ENCODE data around the gene ACADM. TPM values are rescaled to one million over a fixed set of nuclear protein-coding genes. Genes with fewer than 3 reads are reported as not detected.

Gene ACADM
- total and polyA plus RNA-seq, 2 experiments from 2014 or later, result 37.7 to 52.8 TPM

GRCh38 chr1:75785983-75786853 is 61.7 kb downstream of the ACADM start, which contains the start of gene RABGGTB:
TSS of gene RABGGTB (plus strand) at chr1:75786256. CDS start at chr1:75786272, 16 bp downstream.
- Mint-ChIP-seq H3K27me3 (ENCODE audit: insufficient read depth, low read depth, poor library complexity) (peaks cover 4% of the 10 kb centered on the region), H3K4me1 (peaks cover 30% of the 10 kb centered on the region), H3K9me3 (no peaks in the 10 kb centered on the region), H3K36me3 (ENCODE audit: low read depth) (peaks cover 52% of the 10 kb centered on the region), H3K27ac (peak within 1 kb of the TSS; percentile 99), H3K4me3 (peak within 1 kb of the TSS; percentile 94)
- peaks cover 19% of the 10 kb centered on the region for H3F3A ChIP-seq (replicated peaks; ENCODE audit: low read depth)
- peaks cover 32% of the 10 kb centered on the region for H4K20me1 ChIP-seq (replicated peaks; ENCODE audit: insufficient read depth)
- no peak for TF ChIP-seq EZH2 (IDR thresholded peaks at IDR 0.05; ENCODE audit: low read depth, unreplicated experiment)
- TF ChIP-seq EZH2phosphoT487 (IDR thresholded peaks at IDR 0.05; ENCODE audit: unreplicated experiment), result no peak
- TF ChIP-seq STAT1 (IDR thresholded peaks at IDR 0.05; ENCODE audit: unreplicated experiment), result no peak
- TF ChIP-seq ETS1 (IDR thresholded peaks at IDR 0.05), result peak; percentile 47; the same call in 1 of the 2 replicates
- TF ChIP-seq POLR2AphosphoS5 (IDR thresholded peaks at IDR 0.05; ENCODE audit: low read depth), result peak; percentile 99
- TF ChIP-seq, protein P1, sequence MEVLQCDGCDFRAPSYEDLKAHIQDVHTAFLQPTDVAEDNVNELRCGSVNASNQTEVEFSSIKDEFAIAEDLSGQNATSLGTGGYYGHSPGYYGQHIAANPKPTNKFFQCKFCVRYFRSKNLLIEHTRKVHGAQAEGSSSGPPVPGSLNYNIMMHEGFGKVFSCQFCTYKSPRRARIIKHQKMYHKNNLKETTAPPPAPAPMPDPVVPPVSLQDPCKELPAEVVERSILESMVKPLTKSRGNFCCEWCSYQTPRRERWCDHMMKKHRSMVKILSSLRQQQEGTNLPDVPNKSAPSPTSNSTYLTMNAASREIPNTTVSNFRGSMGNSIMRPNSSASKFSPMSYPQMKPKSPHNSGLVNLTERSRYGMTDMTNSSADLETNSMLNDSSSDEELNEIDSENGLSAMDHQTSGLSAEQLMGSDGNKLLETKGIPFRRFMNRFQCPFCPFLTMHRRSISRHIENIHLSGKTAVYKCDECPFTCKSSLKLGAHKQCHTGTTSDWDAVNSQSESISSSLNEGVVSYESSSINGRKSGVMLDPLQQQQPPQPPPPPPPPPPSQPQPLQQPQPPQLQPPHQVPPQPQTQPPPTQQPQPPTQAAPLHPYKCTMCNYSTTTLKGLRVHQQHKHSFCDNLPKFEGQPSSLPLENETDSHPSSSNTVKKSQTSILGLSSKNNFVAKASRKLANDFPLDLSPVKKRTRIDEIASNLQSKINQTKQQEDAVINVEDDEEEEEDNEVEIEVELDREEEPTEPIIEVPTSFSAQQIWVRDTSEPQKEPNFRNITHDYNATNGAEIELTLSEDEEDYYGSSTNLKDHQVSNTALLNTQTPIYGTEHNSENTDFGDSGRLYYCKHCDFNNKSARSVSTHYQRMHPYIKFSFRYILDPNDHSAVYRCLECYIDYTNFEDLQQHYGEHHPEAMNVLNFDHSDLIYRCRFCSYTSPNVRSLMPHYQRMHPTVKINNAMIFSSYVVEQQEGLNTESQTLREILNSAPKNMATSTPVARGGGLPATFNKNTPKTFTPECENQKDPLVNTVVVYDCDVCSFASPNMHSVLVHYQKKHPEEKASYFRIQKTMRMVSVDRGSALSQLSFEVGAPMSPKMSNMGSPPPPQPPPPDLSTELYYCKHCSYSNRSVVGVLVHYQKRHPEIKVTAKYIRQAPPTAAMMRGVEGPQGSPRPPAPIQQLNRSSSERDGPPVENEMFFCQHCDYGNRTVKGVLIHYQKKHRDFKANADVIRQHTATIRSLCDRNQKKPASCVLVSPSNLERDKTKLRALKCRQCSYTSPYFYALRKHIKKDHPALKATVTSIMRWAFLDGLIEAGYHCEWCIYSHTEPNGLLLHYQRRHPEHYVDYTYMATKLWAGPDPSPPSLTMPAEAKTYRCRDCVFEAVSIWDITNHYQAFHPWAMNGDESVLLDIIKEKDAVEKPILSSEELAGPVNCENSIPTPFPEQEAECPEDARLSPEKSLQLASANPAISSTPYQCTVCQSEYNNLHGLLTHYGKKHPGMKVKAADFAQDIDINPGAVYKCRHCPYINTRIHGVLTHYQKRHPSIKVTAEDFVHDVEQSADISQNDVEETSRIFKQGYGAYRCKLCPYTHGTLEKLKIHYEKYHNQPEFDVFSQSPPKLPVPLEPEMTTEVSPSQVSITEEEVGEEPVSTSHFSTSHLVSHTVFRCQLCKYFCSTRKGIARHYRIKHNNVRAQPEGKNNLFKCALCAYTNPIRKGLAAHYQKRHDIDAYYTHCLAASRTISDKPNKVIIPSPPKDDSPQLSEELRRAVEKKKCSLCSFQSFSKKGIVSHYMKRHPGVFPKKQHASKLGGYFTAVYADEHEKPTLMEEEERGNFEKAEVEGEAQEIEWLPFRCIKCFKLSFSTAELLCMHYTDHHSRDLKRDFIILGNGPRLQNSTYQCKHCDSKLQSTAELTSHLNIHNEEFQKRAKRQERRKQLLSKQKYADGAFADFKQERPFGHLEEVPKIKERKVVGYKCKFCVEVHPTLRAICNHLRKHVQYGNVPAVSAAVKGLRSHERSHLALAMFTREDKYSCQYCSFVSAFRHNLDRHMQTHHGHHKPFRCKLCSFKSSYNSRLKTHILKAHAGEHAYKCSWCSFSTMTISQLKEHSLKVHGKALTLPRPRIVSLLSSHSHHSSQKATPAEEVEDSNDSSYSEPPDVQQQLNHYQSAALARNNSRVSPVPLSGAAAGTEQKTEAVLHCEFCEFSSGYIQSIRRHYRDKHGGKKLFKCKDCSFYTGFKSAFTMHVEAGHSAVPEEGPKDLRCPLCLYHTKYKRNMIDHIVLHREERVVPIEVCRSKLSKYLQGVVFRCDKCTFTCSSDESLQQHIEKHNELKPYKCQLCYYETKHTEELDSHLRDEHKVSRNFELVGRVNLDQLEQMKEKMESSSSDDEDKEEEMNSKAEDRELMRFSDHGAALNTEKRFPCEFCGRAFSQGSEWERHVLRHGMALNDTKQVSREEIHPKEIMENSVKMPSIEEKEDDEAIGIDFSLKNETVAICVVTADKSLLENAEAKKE (CRISPR knock-in tag; IDR thresholded peaks at IDR 0.05), result no peak
- TF ChIP-seq JUNB (IDR thresholded peaks at IDR 0.05; ENCODE audit: unreplicated experiment), result no peak
- H3K4me2 ChIP-seq, result peak within 1 kb of the TSS; percentile 95
- H3K79me2 ChIP-seq (replicated peaks; ENCODE audit: insufficient read depth), result peaks cover 56% of the 10 kb centered on the region
- peak within 1 kb of the TSS; percentile 92 for H3K4me3 ChIP-seq
- H3K27me3 ChIP-seq (ENCODE audit: insufficient read depth), result no peaks in the 10 kb centered on the region
- peak; percentile 90 for ATAC-seq
- H2AFZ ChIP-seq, result peak within 1 kb of the TSS; percentile 78
- peak within 1 kb of the TSS; percentile 82 for H3K27ac ChIP-seq (ENCODE audit: low read depth)
- DNase-seq (ENCODE audit: low spot score), result peak; percentile 97
- H3K36me3 ChIP-seq (ENCODE audit: insufficient read depth), result peaks cover 31% of the 10 kb centered on the region
- peaks cover 16% of the 10 kb centered on the region for H3K4me1 ChIP-seq (ENCODE audit: insufficient read depth)
- H3K9me2 ChIP-seq (ENCODE audit: insufficient read depth), result no peaks in the 10 kb centered on the region
